Retinal pigment epithelial cell (primary cell): Measurements from ENCODE around the gene CYTH4.

Experiments
- DNase-seq: peaks from one replicate; pipeline ENCODE4 v3.0.0-alpha.2; 2010; ENCODE audit warnings: low read depth
- H3K4me3 ChIP-seq: 2 replicates; pipeline ENCODE4 v1.5.1; 2011; ENCODE audit warnings: mild to moderate bottlenecking, low read length, control low read depth, moderate library complexity
- CTCF ChIP-seq: conservative IDR thresholded peaks from 2 replicates; pipeline ENCODE4 v1.5.1; 2011; ENCODE audit warnings: low read depth, low read length, control low read depth, inconsistent platforms

CYTH4 gene

GRCh38 chr22:37239336-37240239 is 42.7 kb upstream of the CYTH4 start:
- H3K4me3 ChIP-seq, result no peak overlapping the region
- no peak for TF ChIP-seq CTCF
- DNase-seq, result no peak

GRCh38 chr22:37240240-37240940 is 41.9 kb upstream of the CYTH4 start:
- no peak for TF ChIP-seq CTCF
- no peak for DNase-seq
- no peak overlapping the region for H3K4me3 ChIP-seq

- no peak for DNase-seq
- H3K4me3 ChIP-seq, result no peak overlapping the region
- TF ChIP-seq CTCF, result no peak
These were observed 41.4 kb upstream of the CYTH4 start for GRCh38 chr22:37240941-37241320.

- H3K4me3 ChIP-seq, result no peak overlapping the region
These were observed 40.8 kb upstream of the CYTH4 start for GRCh38 chr22:37241351-37242142.

GRCh38 chr22:37242395-37242918 is 39.9 kb upstream of the CYTH4 start:
- no peak for DNase-seq
- H3K4me3 ChIP-seq, result no peak overlapping the region
- no peak for TF ChIP-seq CTCF

More at GRCh38 chr22:37241351-37242142, 40.8 kb upstream of the CYTH4 start:
- no peak for TF ChIP-seq CTCF
- DNase-seq, result no peak

- no peak for DNase-seq
- peak overlapping the region; percentile 36 for H3K4me3 ChIP-seq
- TF ChIP-seq CTCF, result no peak
These were observed 38.8 kb upstream of the CYTH4 start for GRCh38 chr22:37243402-37244113.
